Keratinocyte (primary cell): ENCODE measurements around the gene TRIM66.

Experiments
- EZH2 ChIP-seq: IDR thresholded peaks from one replicate; pipeline ENCODE4 v1.6.1; 2012; ENCODE audit warnings: inconsistent platforms, mild to moderate bottlenecking, low read length, moderate library complexity
- TF ChIP-seq, protein P1 (sequence below), 3 experiments: IDR thresholded peaks in 1 of 3; conservative IDR thresholded peaks in 1 of 3; optimal IDR thresholded peaks in 1 of 3; 2 replicates in 2 of 3; 3 replicates in 1 of 3; pipeline versions ENCODE3 to v1.5.1; 2011; ENCODE audit warnings: low read length in 3 of 3, mild to moderate bottlenecking in 3 of 3, moderate library complexity in 2 of 3, control low read depth in 1 of 3, inconsistent platforms in 1 of 3; ENCODE audit not compliant: insufficient read depth in 2 of 3; ENCODE audit errors: extremely low read depth in 1 of 3

DNA sequence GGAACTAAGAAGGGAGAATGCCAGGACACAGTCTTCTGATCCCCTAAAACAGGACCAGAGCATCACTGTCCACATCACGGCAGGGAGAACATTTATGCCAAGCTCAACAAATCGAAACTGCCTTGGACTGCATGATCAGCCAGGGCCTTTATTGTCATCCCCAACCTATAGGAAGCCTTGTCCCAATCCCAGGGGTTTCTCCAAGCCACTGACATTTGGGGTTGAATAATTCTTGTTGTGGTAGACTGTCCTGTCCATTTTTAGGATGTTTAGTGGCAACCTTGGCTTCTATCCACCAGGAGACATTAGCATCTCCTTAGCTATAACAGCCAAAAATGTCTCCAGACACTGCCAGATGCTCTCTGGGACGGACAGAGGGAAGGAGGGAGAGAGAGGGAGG is 37.3 kb upstream of the TRIM66 start:
- TF ChIP-seq EZH2 = no peak
- TF ChIP-seq, protein P1, sequence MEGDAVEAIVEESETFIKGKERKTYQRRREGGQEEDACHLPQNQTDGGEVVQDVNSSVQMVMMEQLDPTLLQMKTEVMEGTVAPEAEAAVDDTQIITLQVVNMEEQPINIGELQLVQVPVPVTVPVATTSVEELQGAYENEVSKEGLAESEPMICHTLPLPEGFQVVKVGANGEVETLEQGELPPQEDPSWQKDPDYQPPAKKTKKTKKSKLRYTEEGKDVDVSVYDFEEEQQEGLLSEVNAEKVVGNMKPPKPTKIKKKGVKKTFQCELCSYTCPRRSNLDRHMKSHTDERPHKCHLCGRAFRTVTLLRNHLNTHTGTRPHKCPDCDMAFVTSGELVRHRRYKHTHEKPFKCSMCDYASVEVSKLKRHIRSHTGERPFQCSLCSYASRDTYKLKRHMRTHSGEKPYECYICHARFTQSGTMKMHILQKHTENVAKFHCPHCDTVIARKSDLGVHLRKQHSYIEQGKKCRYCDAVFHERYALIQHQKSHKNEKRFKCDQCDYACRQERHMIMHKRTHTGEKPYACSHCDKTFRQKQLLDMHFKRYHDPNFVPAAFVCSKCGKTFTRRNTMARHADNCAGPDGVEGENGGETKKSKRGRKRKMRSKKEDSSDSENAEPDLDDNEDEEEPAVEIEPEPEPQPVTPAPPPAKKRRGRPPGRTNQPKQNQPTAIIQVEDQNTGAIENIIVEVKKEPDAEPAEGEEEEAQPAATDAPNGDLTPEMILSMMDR (optimal IDR thresholded peaks at IDR 0.05 in 1 of 3, IDR thresholded peaks at IDR 0.05 in 1 of 3, conservative IDR thresholded peaks at IDR 0.05 in 1 of 3; ENCODE audit: extremely low read depth in 1 of 3, insufficient read depth in 2 of 3, low read length in 3 of 3) = no peak
